HG03457 (cell line): ENCODE measurements around the gene SH2D1B.

Experiments
- ATAC-seq: cut with Tn5 transposase; IDR thresholded peaks from one replicate; pipeline ENCODE4 v1.9.1; 2021; ENCODE audit warnings: moderate number of reproducible peaks; ENCODE audit not compliant: unreplicated experiment

Gene SH2D1B

GRCh38 chr1:162383516-162383915, 28.4 kb downstream of the SH2D1B start:
- ATAC-seq, result no peak

- no peak for ATAC-seq
Observed at GRCh38 chr1:162383091-162383490, 28.8 kb downstream of the SH2D1B start.

GRCh38 chr1:162381941-162382750, 29.8 kb downstream of the SH2D1B start:
- ATAC-seq, result no peak

- no peak for ATAC-seq
Observed at GRCh38 chr1:162381383-162381782, 30.6 kb downstream of the SH2D1B start, which contains the start of gene C1orf226. TSS of gene C1orf226 (plus strand) at chr1:162381728. CDS start at chr1:162381902, 174 bp downstream.

- no peak for ATAC-seq
Observed at GRCh38 chr1:162380061-162380846, 31.7 kb downstream of the SH2D1B start.

GRCh38 chr1:162376691-162377090, 35.2 kb downstream of the SH2D1B start, which contains the start of gene SPATA46:
TSS of gene SPATA46 (minus strand) at chr1:162376854. CDS start at chr1:162376790, 64 bp downstream.
- ATAC-seq, result no peak

GRCh38 chr1:162375463-162375862, 36.5 kb downstream of the SH2D1B start:
- ATAC-seq, result no peak

GRCh38 chr1:162374406-162374805, 37.5 kb downstream of the SH2D1B start:
- ATAC-seq, result no peak

GRCh38 chr1:162373541-162374260, 38.2 kb downstream of the SH2D1B start:
- no peak for ATAC-seq

GRCh38 chr1:162373072-162373427, 38.9 kb downstream of the SH2D1B start:
- no peak for ATAC-seq

GRCh38 chr1:162372159-162373071, 39.5 kb downstream of the SH2D1B start:
- ATAC-seq, result no peak

GRCh38 chr1:162371611-162372010, 40.3 kb downstream of the SH2D1B start:
- no peak for ATAC-seq

GRCh38 chr1:162370721-162371120, 41.2 kb downstream of the SH2D1B start:
- no peak for ATAC-seq

- ATAC-seq, result no peak
Observed at GRCh38 chr1:162370161-162370560, 41.8 kb downstream of the SH2D1B start.

GRCh38 chr1:162369571-162369970, 42.4 kb downstream of the SH2D1B start:
- no peak for ATAC-seq

GRCh38 chr1:162368451-162368850, 43.5 kb downstream of the SH2D1B start:
- no peak for ATAC-seq

- ATAC-seq, result no peak
Observed at GRCh38 chr1:162367772-162368171, 44.2 kb downstream of the SH2D1B start.

GRCh38 chr1:162367073-162367472, 44.9 kb downstream of the SH2D1B start:
- ATAC-seq, result no peak

GRCh38 chr1:162366671-162367070, 45.3 kb downstream of the SH2D1B start:
- no peak for ATAC-seq

- ATAC-seq, result no peak
Observed at GRCh38 chr1:162366149-162366548, 45.8 kb downstream of the SH2D1B start.
